Gastrocnemius medialis (tissue), 4 donors: ENCODE measurements around the gene CCL17. TPM values are rescaled to one million over a fixed set of nuclear protein-coding genes. Genes with fewer than 3 reads are reported as not detected.
A peak's percentile ranks its signal among the peaks of the same experiment; 100 is the strongest.

ENCODE experiments used
- ATAC-seq, 2 donors: fragments of 150-250 bp; one replicate each; pipeline ENCODE4 v1.9.1; 2016
- DNase-seq, 2 donors: peaks; one replicate each; pipeline ENCODE4 v3.0.0-alpha.2; 2019
- H3K27ac ChIP-seq, 4 donors: fragments of 200-600 bp; sonication (generic); 1 replicate in 1 of 4; 2 replicates in 3 of 4; pipeline ENCODE4 v1.5.1; 2016 to 2018; ENCODE audit warnings: mild to moderate bottlenecking in 2 of 4, moderate library complexity in 1 of 4
- H3K27me3 ChIP-seq, 3 donors: fragments of 200-600 bp; sonication (generic) in 2 of 3; 1 replicate in 1 of 3; 2 replicates in 2 of 3; pipeline versions ENCODE4 v1.5.1 to v1.6.0; 2016 to 2019; ENCODE audit warnings: mild to moderate bottlenecking in 1 of 3, moderate library complexity in 1 of 3
- H3K36me3 ChIP-seq, 2 donors: fragments of 200-600 bp; sonication (generic) in 1 of 2; one replicate each; pipeline ENCODE4 v1.5.1; 2017 to 2018
- H3K4me1 ChIP-seq, 2 donors: fragments of 200-600 bp; sonication (generic) in 1 of 2; one replicate each; pipeline ENCODE4 v1.5.1; 2016 to 2017; ENCODE audit warnings: mild to moderate bottlenecking in 2 of 2
- H3K4me3 ChIP-seq, 4 donors: fragments of 200-600 bp; sonication (generic) in 3 of 4; 1 replicate in 1 of 4; 2 replicates in 3 of 4; pipeline ENCODE4 v1.5.1; 2016 to 2019; ENCODE audit warnings: mild to moderate bottlenecking in 2 of 4
- H3K9me3 ChIP-seq, 3 donors: fragments of 200-600 bp; sonication (generic) in 2 of 3; 1 replicate in 1 of 3; 2 replicates in 2 of 3; pipeline ENCODE4 v1.5.1; 2016 to 2019
- POLR2A ChIP-seq, 2 donors: fragments of 450-650 bp; IDR thresholded peaks; one replicate each; pipeline ENCODE4 v1.6.1; 2017; ENCODE audit warnings: antibody characterized with exemption in 2 of 2, mild to moderate bottlenecking in 2 of 2, moderate library complexity in 2 of 2
- in situ Hi-C, 4 donors: fragments of 200-750 bp; cut with MboI; loops; one replicate each; pipeline versions ENCODE4 v1.15.0 to v1.8.0; 2017; ENCODE audit warnings: low sequenced_read_pairs in 4 of 4
- intact Hi-C: fragments of 100-400 bp; cut with DNase I; formaldehyde crosslinking; loops from one replicate; pipeline ENCODE4 v1.15.1; 2023; ENCODE audit warnings: low total_unique reads
- total RNA-seq, 4 donors: library from RNA; depleted of rRNA; stranded (reverse); fragments of >200 nt; gene quantifications; one replicate each; pipeline versions ENCODE4 v1.1.0 to v1.2.3, GENCODE V29; 2016
- TF ChIP-seq, protein P1 (sequence below), 5 experiments: fragments of 450-650 bp in 3 of 5; fragments of 200-600 bp in 2 of 5; sonication (generic) in 2 of 5; IDR thresholded peaks in 4 of 5; conservative IDR thresholded peaks in 1 of 5; 1 replicate in 4 of 5; 2 replicates in 1 of 5; pipeline ENCODE4 v1.5.1; 2016 to 2019; ENCODE audit warnings: antibody characterized with exemption in 5 of 5, mild to moderate bottlenecking in 3 of 5, moderate library complexity in 3 of 5

CCL17 gene
- total RNA-seq, 4 donors from 2014 or later, result not detected

DNA sequence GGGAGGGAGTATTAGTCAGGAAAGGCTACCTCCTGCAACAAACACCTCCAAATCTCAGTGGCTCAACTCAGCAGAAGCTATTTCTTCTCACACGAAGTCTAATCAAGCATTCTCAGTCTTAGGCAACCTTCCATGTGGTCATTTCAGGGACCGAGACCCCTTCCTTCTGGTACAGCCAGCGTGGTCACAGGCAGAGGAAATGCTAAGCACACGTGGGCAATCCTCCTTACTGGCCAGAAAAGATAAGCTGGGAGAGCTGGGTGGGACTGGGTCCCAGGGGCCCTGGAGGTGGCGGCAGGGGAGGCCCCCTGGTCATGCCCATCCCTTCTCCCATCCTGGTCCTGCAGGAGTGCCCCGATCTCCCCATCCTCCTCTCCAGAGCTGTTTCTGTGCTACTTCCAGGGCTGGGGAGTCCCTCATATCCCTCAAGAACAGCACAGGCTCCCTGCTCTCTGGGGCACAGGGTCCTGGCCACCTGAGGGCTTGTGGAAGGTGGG, 38.0 kb upstream of the CCL17 start:
- ATAC-seq (peak in 1 of 2 donors; percentile 33), DNase-seq (no peak)
- in situ Hi-C loops, result no loop called here
- no peaks in the 10 kb centered on the region for H3K4me1 ChIP-seq
- H3K9me3 ChIP-seq, result no peaks in the 10 kb centered on the region
- H3K36me3 ChIP-seq, result no peaks in the 10 kb centered on the region
- intact Hi-C loops, result no loop called here
- no peaks in the 10 kb centered on the region for H3K27me3 ChIP-seq
- H3K4me3 ChIP-seq, result no peak overlapping the region
- H3K27ac ChIP-seq, result peak overlapping the region; percentile 28 to 37 (median 32)
- TF ChIP-seq, protein P1, sequence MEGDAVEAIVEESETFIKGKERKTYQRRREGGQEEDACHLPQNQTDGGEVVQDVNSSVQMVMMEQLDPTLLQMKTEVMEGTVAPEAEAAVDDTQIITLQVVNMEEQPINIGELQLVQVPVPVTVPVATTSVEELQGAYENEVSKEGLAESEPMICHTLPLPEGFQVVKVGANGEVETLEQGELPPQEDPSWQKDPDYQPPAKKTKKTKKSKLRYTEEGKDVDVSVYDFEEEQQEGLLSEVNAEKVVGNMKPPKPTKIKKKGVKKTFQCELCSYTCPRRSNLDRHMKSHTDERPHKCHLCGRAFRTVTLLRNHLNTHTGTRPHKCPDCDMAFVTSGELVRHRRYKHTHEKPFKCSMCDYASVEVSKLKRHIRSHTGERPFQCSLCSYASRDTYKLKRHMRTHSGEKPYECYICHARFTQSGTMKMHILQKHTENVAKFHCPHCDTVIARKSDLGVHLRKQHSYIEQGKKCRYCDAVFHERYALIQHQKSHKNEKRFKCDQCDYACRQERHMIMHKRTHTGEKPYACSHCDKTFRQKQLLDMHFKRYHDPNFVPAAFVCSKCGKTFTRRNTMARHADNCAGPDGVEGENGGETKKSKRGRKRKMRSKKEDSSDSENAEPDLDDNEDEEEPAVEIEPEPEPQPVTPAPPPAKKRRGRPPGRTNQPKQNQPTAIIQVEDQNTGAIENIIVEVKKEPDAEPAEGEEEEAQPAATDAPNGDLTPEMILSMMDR (IDR thresholded peaks at IDR 0.05 in 4 of 5, conservative IDR thresholded peaks at IDR 0.05 in 1 of 5), result no peak
- no peak for TF ChIP-seq POLR2A (IDR thresholded peaks at IDR 0.05)

DNA sequence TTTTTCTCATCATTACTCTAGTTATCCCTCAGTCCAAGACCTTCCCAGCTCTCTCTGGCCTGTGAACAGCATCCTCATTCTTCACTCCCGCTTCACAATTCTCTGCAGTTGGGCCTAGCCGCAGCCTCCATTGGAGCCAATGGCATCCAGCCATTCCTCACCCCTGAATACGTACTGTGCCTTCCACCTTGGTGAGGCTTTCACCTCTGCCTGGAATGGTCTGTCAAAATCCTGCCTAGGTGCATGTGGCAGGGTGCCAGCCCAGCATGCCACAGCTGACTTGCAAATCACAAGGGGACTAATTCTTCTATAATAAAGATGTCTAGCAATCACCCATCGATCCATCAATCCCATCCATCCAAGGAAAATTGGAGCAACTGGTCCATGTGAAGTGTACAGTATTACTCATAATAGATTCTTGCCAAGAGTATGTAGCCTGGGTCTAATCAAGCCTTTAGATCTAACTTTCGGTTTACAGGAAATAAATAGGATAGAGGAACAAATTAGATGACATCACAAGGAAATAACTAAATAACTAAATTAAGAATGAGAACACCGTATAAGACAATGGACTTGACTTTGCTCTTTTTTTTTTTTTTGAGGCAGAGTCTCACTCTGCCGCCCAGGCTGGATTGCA, 37.3 kb upstream of the CCL17 start:
- TF ChIP-seq, protein P1 (IDR thresholded peaks at IDR 0.05 in 4 of 5, conservative IDR thresholded peaks at IDR 0.05 in 1 of 5), result no peak
- TF ChIP-seq POLR2A (IDR thresholded peaks at IDR 0.05), result no peak
- ATAC-seq (peak; percentile 52 to 55), DNase-seq (no peak)
- H3K4me3 ChIP-seq, result no peak overlapping the region
- no peaks in the 10 kb centered on the region for H3K9me3 ChIP-seq
- H3K4me1 ChIP-seq, result no peaks in the 10 kb centered on the region
- in situ Hi-C loops, result no loop called here
- H3K36me3 ChIP-seq, result no peaks in the 10 kb centered on the region
- intact Hi-C loops, result no loop called here
- peaks cover 0 to 4% (median 2%) of the 10 kb centered on the region in 3 donors for H3K27me3 ChIP-seq
- peak overlapping the region; percentile 28 to 37 (median 32) for H3K27ac ChIP-seq

DNA sequence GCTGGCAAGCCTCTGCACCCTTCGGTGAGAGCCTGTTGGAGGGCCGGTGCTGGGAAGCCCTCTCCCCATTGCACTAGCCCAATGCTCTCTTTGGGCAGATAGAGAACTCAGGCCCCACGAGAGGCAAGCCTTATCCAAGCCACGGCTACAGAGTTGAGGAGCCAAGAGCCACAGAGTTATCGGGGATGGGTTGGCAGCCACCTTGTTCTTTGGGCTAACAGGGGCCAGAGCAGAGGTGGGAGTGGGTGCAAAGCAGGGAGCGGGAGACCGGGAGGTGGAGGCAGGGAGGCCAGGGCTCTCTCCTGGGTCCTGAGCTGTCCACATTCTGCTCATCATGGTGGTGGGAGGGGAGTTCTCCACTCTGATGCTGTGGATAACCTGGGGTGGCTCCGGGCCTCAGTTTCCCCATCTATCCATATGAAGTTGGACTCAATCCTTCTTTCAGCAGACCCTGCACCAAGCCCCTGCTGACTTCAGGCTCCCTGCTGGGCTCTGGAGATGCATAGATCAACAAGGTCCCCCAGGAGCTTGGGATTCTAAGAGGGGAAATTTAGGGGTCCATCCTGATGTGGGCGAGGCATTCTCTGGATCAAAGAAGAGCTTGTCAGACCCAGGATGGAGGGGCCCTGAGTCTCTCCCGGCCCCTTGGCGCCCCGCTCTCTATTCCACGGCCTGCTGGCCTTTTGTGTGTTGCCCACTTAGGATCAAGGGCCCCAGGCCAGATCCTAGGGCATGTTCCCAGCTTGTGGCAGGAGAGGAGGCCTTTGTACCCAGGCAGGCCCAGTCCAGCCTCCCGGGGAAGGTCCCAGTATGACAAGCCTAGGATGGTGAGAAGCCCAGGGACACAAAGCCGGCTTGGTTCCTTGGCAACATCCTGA, 32.8 kb upstream of the CCL17 start:
- no peak for TF ChIP-seq POLR2A (IDR thresholded peaks at IDR 0.05)
- TF ChIP-seq, protein P1 (IDR thresholded peaks at IDR 0.05 in 4 of 5, conservative IDR thresholded peaks at IDR 0.05 in 1 of 5), result no peak
- ATAC-seq, result peak in 1 of 2 donors; percentile 49
- intact Hi-C loops (loop anchor here (5.0 kb wide), 1 partner anchor 69 kb away; no protein-coding TSS in a partner anchor), in situ Hi-C loops (no loop called here)
- peak overlapping the region; percentile 79 to 83 (median 82) for H3K27ac ChIP-seq
- H3K9me3 ChIP-seq, result no peaks in the 10 kb centered on the region
- H3K4me3 ChIP-seq, result peak overlapping the region in 2 of 4 donors; percentile 54 to 63
- no peak for DNase-seq
- H3K36me3 ChIP-seq, result no peaks in the 10 kb centered on the region
- no peaks in the 10 kb centered on the region for H3K4me1 ChIP-seq
- H3K27me3 ChIP-seq, result peaks cover 5 to 11% (median 6%) of the 10 kb centered on the region in 3 donors

DNA sequence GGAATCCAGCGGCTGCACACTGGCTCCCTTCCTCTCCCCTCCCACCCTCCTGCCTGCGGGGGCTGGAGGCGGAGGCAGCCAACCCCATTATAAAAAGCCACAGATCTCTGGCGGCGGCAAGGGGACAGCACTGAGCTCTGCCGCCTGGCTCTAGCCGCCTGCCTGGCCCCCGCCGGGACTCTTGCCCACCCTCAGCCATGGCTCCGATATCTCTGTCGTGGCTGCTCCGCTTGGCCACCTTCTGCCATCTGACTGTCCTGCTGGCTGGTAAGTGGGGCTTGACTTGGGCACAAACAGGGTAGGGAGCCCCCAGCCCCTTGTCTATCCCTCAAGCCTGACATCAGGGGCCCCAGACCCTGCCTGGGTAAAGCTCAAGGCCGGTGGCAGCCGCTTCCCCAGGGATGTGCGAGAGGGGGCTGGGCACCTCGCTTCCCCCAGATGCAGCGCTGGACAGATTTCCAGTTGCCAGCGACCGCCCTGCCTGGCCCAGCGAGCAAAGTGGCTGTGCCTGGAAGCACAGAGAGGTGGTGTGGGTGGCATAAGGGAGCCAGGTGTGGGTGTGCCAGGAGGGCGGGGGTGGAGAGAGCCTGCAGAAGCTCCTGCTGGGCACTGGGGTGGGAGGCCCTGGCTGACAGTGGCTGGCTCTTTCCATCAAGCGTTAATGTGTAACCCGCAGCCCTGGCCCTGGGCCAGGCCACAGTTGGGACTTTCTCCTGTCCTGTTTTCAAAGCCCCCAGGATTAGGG, 32.0 kb upstream of the CCL17 start, which contains the start of gene CX3CL1:
TSS of gene CX3CL1 (plus strand) at position 119 of the 745 bp plus-strand sequence. CDS start at position 198, 79 bp downstream.
- H3K27ac ChIP-seq, result peak within 1 kb of the TSS; percentile 79 to 83 (median 82)
- ATAC-seq, result peak in 1 of 2 donors; percentile 67
- in situ Hi-C loops, result no loop called here
- peaks cover 5 to 11% (median 6%) of the 10 kb centered on the region in 3 donors for H3K27me3 ChIP-seq
- no peaks in the 10 kb centered on the region for H3K36me3 ChIP-seq
- no peak for DNase-seq
- H3K4me3 ChIP-seq, result peak within 1 kb of the TSS; percentile 51 to 63 (median 53)
- TF ChIP-seq, protein P1 (IDR thresholded peaks at IDR 0.05 in 4 of 5, conservative IDR thresholded peaks at IDR 0.05 in 1 of 5), result no peak
- peak; percentile 50 to 74 for TF ChIP-seq POLR2A (IDR thresholded peaks at IDR 0.05)
- intact Hi-C loops, result loop anchor here (5.0 kb wide), 1 partner anchor 70 kb away; no protein-coding TSS in a partner anchor
- H3K9me3 ChIP-seq, result no peaks in the 10 kb centered on the region
- H3K4me1 ChIP-seq, result no peaks in the 10 kb centered on the region
